HFF-Myc (cell line): ENCODE measurements around the gene FAM120B.

Experiments
- DNase-seq: peaks from one replicate; pipeline ENCODE4 v3.0.0-alpha.2; 2011; ENCODE audit warnings: low read depth; ENCODE audit errors: extremely low read depth
- H3K4me3 ChIP-seq: replicated peaks from 2 replicates; pipeline ENCODE4 v1.5.1; 2011; ENCODE audit warnings: low read depth, mild to moderate bottlenecking, control low read depth, low read length
- TF ChIP-seq, protein P1 (sequence below): IDR thresholded peaks from 2 replicates; pipeline ENCODE4 v1.5.1; 2012; ENCODE audit warnings: mild to moderate bottlenecking, low read depth, low read length, control low read depth; ENCODE audit errors: missing control alignments

FAM120B gene

DNA sequence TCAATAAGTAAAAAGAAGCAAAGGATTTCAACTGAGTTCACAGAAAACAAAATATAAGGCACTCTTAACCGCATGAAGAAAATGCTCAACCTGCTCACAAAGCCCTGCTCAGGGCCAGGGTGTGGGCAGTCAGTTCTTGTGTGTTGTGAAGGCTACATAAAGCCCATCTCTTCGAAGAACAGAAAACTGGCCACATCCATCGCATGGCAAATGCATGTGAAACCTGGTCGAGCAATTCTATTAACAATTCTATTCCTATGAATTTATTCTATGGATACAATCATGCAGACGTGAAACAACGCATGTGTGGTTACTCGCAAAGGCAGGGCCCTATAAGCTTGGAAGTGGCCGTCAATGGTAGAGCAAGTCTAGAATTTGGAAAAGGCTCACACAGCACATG lies 136.0 kb downstream of the FAM120B start:
- TF ChIP-seq, protein P1, sequence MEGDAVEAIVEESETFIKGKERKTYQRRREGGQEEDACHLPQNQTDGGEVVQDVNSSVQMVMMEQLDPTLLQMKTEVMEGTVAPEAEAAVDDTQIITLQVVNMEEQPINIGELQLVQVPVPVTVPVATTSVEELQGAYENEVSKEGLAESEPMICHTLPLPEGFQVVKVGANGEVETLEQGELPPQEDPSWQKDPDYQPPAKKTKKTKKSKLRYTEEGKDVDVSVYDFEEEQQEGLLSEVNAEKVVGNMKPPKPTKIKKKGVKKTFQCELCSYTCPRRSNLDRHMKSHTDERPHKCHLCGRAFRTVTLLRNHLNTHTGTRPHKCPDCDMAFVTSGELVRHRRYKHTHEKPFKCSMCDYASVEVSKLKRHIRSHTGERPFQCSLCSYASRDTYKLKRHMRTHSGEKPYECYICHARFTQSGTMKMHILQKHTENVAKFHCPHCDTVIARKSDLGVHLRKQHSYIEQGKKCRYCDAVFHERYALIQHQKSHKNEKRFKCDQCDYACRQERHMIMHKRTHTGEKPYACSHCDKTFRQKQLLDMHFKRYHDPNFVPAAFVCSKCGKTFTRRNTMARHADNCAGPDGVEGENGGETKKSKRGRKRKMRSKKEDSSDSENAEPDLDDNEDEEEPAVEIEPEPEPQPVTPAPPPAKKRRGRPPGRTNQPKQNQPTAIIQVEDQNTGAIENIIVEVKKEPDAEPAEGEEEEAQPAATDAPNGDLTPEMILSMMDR: no peak
- H3K4me3 ChIP-seq: no peak overlapping the region
- DNase-seq: no peak

DNA sequence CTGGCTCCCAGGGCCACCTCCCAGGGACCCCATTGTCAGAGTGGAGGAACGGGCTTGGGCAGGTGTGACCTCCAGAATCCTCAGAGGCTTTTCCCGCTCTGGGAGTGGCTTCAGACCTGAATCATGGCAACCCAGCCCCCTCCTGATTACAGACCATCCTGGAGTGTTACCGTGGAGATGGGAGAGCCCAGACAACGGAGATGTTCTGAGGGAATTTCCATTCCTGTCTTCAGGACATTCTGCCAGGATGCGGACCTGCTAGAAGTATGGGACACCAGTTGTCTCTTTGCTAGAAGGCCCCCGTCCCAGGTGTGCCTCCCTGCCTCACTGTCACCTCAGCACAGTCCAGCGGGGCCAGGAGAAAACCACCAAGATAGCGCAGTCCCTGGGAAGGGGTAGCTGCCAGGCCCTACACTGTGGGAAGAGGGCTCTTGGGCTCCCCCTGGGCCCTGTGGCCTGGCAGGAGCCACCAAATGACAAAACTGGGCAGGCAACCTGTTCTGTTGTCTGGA lies 136.6 kb downstream of the FAM120B start:
- no peak for DNase-seq
- TF ChIP-seq, protein P1: peak; percentile 18
- no peak overlapping the region for H3K4me3 ChIP-seq

DNA sequence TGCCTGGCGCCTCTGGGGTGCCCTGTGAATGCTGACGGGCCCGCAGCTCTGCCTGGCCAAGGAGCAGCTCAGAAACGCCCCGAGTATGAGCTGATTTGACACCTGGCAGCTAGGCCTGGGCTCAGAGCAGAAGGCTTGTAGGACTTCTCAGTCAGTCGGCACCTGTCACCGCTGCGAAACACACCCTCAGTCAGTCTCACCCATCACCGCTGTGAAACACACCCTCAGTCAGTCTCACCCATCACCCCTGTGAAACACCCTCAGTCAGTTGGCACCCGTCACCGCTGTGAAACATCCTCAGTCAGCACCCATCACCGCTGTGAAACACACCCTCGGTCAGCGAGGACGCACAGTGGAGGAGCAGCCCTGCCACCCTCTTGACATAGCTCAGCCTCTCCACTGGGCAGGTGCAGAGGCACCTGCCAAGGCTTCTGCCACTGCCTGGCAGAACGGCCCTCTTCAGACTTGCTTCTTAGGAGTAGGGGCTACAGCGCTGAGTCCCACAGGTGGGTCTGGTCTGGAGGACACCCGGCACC lies 137.6 kb downstream of the FAM120B start:
- TF ChIP-seq, protein P1: no peak
- DNase-seq: no peak
- no peak overlapping the region for H3K4me3 ChIP-seq

DNA sequence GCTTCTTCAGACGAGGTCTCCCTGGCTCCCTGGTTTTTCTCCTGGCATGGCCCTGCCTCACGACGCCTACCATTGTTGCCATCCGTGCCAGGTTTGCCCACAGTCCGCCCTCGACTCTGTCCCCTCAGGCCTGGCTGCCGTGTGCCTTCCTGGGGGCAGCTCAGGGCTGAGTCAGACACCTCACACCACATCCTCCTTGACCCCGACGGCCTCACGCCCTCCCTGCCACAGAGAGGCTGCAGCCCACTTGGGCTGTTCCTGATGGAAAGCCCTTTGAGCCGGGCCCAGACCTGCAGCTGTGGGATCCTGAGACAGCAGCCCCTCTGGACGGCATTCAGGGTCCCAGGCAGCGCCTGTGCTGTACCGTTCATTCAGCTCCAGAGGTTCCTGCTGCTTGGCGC lies 138.3 kb downstream of the FAM120B start:
- DNase-seq: no peak
- TF ChIP-seq, protein P1: no peak
- no peak overlapping the region for H3K4me3 ChIP-seq

DNA sequence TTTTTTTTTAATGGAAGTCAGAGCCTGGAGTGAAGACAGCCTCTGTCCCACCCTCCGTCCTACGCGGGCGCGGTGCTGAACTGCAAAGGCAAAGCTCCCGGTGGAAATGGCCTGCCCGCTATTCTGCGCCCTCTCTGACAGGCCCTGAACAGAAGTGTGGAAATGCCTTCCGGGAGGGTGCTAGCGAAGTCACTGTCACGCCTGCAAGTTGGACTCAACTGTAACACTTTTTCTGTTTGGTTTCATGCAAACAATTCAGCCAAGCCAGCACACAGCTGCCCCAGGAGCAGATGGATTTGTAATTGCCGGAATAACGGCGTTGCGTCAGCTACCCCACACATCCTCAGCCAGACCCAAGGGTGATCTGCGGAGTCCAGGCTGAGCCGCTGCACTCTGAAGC lies 138.9 kb downstream of the FAM120B start:
- TF ChIP-seq, protein P1: no peak
- H3K4me3 ChIP-seq: no peak overlapping the region
- no peak for DNase-seq

DNA sequence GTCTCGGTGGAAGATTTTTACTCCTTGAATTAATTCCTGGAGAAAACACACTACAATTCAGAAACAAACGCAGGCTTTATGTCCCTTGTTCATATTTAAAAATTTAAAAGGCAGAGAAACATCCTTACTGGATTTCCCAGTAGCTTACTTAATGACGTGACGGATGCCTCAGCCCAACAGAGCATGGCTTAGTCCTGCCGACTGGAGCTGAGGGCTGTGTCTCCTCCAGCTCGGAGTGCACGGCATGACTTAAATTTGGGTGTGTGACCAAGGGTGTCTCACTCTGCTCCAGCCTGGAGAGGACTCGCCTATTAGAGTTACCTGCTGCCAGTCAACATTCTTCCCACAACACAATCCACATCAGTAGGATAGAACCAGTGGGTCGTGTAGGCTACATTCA lies 139.4 kb downstream of the FAM120B start:
- TF ChIP-seq, protein P1: no peak
- DNase-seq: no peak
- H3K4me3 ChIP-seq: no peak overlapping the region

DNA sequence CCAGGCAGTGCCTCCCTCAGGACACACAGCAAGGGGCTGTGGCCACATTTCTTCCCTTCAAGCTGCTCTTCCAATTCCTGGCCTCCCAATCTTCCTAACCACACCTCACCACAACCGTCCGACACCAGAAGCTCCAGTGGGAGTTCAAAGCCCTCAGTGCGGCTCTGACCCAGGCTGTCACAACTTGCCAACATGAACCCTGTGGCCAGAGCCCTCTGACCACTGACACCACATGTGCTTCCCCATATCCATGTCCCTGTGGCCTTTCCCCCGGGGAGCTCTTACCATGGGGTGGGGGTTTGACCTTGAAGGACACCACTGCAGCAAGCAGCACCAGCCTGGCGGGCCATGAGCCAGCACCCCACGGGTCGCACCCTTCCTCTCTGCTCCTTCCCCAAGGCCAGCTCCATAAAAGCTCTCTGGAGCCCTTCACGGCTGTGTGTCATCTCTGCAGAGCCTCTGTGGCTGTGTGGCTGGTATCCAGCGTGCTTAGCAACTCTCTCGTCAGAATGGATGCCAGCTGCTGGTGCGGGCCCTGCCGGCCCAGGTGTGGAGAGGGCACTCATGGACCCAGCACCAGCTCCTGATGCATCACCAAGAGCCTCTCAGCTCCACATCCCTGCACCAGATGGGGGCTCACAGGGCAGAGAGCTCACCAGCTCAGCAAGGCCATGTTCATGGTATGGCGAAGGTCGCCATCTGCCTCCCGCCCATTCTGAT lies 140.4 kb downstream of the FAM120B start:
- no peak overlapping the region for H3K4me3 ChIP-seq
- no peak for DNase-seq

More for the DNA sequence above, 140.4 kb downstream of the FAM120B start:
- TF ChIP-seq, protein P1: no peak
